CD14-positive monocyte (primary cell): ENCODE measurements around the gene CHN2. TPM values are rescaled to one million over a fixed set of nuclear protein-coding genes. Genes with fewer than 3 reads are reported as not detected.

Experiments used
- DNase-seq, 3 donors: peaks; one replicate each; pipeline ENCODE4 v3.0.0-alpha.2; 2011 to 2022
- H2AFZ ChIP-seq: 2 replicates; pipeline ENCODE4 v1.6.0; 2012; ENCODE audit warnings: mild to moderate bottlenecking, low read depth, low read length, inconsistent platforms; ENCODE audit not compliant: insufficient read depth, poor library complexity, severe bottlenecking
- H3K27ac ChIP-seq, 2 donors: 1 replicate in 1 of 2; 2 replicates in 1 of 2; pipeline ENCODE4 v1.5.1; 2012 to 2013; ENCODE audit warnings: low read length in 2 of 2, control low read depth in 1 of 2, inconsistent platforms in 1 of 2, low read depth in 1 of 2, mild to moderate bottlenecking in 1 of 2
- H3K27me3 ChIP-seq, 2 donors: one replicate each; pipeline versions ENCODE4 v1.6.0 to v1.6.1; 2011 to 2013; ENCODE audit warnings: low read length in 2 of 2; ENCODE audit not compliant: control insufficient read depth in 2 of 2, insufficient read depth in 2 of 2
- H3K36me3 ChIP-seq, 2 donors: replicated peaks in 1 of 2; 1 replicate in 1 of 2; 2 replicates in 1 of 2; pipeline versions ENCODE4 v1.5.1 to v1.6.1; 2012 to 2013; ENCODE audit warnings: low read length in 2 of 2, control low read depth in 1 of 2, inconsistent platforms in 1 of 2, mild to moderate bottlenecking in 1 of 2; ENCODE audit not compliant: insufficient read depth in 2 of 2, control insufficient read depth in 1 of 2
- H3K4me1 ChIP-seq, 2 donors: 1 replicate in 1 of 2; 2 replicates in 1 of 2; pipeline versions ENCODE4 v1.5.1 to v1.6.1; 2012 to 2013; ENCODE audit warnings: low read length in 2 of 2, control low read depth in 1 of 2, inconsistent platforms in 1 of 2, mild to moderate bottlenecking in 1 of 2, moderate library complexity in 1 of 2; ENCODE audit not compliant: insufficient read depth in 2 of 2, control insufficient read depth in 1 of 2
- H3K4me2 ChIP-seq: replicated peaks from 2 replicates; pipeline ENCODE3; 2012; ENCODE audit warnings: low read length, moderate library complexity, mild to moderate bottlenecking; ENCODE audit not compliant: poor library complexity, severe bottlenecking; ENCODE audit errors: extremely low read depth
- H3K4me3 ChIP-seq, 3 experiments: fragments of 200-600 bp in 1 of 3; sonication (generic) in 1 of 3; replicated peaks in 1 of 3; 1 replicate in 2 of 3; 2 replicates in 1 of 3; pipeline ENCODE4 v1.5.1; 2011 to 2013; ENCODE audit warnings: low read length in 3 of 3, mild to moderate bottlenecking in 3 of 3, control low read depth in 2 of 3, low read depth in 2 of 3, inconsistent platforms in 1 of 3, moderate library complexity in 1 of 3
- H3K79me2 ChIP-seq: 2 replicates; pipeline ENCODE4 v1.6.0; 2012; ENCODE audit warnings: mild to moderate bottlenecking, control low read depth, inconsistent platforms, low read length, moderate library complexity; ENCODE audit not compliant: insufficient read depth
- H3K9ac ChIP-seq: 2 replicates; pipeline ENCODE4 v1.6.0; 2017; ENCODE audit warnings: low read length, mild to moderate bottlenecking; ENCODE audit not compliant: insufficient read depth, poor library complexity, severe bottlenecking
- H3K9me3 ChIP-seq, 2 donors: replicated peaks in 1 of 2; 1 replicate in 1 of 2; 2 replicates in 1 of 2; pipeline versions ENCODE4 v1.5.1 to v1.6.1; 2012 to 2013; ENCODE audit warnings: low read length in 2 of 2, control low read depth in 1 of 2; ENCODE audit not compliant: control insufficient read depth in 1 of 2, insufficient read depth in 1 of 2
- H4K20me1 ChIP-seq: 2 replicates; pipeline ENCODE4 v1.6.0; 2012; ENCODE audit warnings: mild to moderate bottlenecking, low read length, control low read depth, moderate library complexity; ENCODE audit not compliant: insufficient read depth
- H3K27ac Mint-ChIP-seq, 7 donors: one replicate each; pipeline ENCODE4 v1.8.0; 2020; ENCODE audit warnings: mild to moderate bottlenecking in 7 of 7, mixed read lengths in 7 of 7, moderate library complexity in 6 of 7, inconsistent platforms in 2 of 7
- H3K27me3 Mint-ChIP-seq, 3 donors: one replicate each; pipeline ENCODE4 v1.8.0; 2021 to 2022; ENCODE audit warnings: low read depth in 3 of 3, mild to moderate bottlenecking in 3 of 3, mixed read lengths in 3 of 3, moderate library complexity in 3 of 3, inconsistent platforms in 1 of 3
- H3K36me3 Mint-ChIP-seq, 2 donors: one replicate each; pipeline ENCODE4 v1.8.0; 2020; ENCODE audit warnings: mixed read lengths in 2 of 2, inconsistent platforms in 1 of 2, mild to moderate bottlenecking in 1 of 2
- H3K4me1 Mint-ChIP-seq: one replicate; pipeline ENCODE4 v1.8.0; 2020; ENCODE audit warnings: mild to moderate bottlenecking, mixed read lengths
- H3K4me3 Mint-ChIP-seq, 2 donors: one replicate each; pipeline ENCODE4 v1.8.0; 2020; ENCODE audit warnings: mild to moderate bottlenecking in 2 of 2, mixed read lengths in 2 of 2, moderate library complexity in 1 of 2
- H3K9me3 Mint-ChIP-seq, 7 donors: one replicate each; pipeline ENCODE4 v1.8.0; 2020 to 2022; ENCODE audit warnings: mixed read lengths in 7 of 7, mild to moderate bottlenecking in 6 of 7, moderate library complexity in 6 of 7, inconsistent platforms in 2 of 7
- WGBS: methylation state at CpG from one replicate; pipeline ENCODE4 v1.1.5; 2013; ENCODE audit warnings: missing lambda C conversion rate; ENCODE audit not compliant: insufficient coverage; 5-methylcytosine and 5-hydroxymethylcytosine counted together
- intact Hi-C, 2 donors: fragments of 100-400 bp; cut with micrococcal nuclease; formaldehyde crosslinking; loops; one replicate each; pipeline versions ENCODE4 v1.15.0 to v1.15.1; 2023
- polyA plus RNA-seq, 3 donors: library from polyadenylated mRNA; depleted of rRNA in 1 of 3; unstranded in 2 of 3; stranded (reverse) in 1 of 3; fragments of 300-500 nt in 2 of 3; fragments of >200 nt in 1 of 3; fragmentation: Illumina TruSeq in 2 of 3; gene quantifications; 1 replicate in 2 of 3; 2 replicates in 1 of 3; pipeline ENCODE4 v1.2.3, GENCODE V29; 2012 to 2021
- TF ChIP-seq, protein P1 (sequence below): fragments of 200-600 bp; IDR thresholded peaks from one replicate; pipeline ENCODE4 v1.8.0; 2022; ENCODE audit warnings: antibody characterized with exemption, mild to moderate bottlenecking

The CHN2 gene
- polyA plus RNA-seq, 3 donors, result 26.6 to 66.5 (median 44.8) TPM

DNA sequence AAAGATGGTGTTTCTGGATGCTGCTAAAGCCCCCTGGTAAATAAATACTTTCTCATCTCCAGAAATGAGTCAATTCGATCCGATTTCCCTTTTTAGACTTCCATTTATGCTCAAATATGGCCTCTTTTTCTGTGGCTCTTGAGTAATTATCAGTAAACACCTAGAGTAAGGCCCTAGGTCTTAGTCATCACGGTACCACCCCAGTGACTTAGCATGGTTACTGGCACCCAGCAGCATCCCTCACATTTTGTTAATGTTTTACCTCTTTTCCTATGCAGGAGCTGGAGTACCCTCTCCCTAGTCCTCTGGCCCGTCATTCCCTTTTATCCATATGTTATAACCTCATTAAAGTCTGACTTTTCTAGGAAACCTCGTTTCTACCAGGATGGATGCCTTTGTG is 19.5 kb downstream of the CHN2 start:
- Histone ChIP-seq H2AFZ (no peak overlapping the region), H4K20me1 (peaks cover 81% of the 10 kb centered on the region), H3K36me3 (peaks cover 3 to 16% of the 10 kb centered on the region in 2 donors), H3K4me2 (no peak overlapping the region), H3K4me3 (no peak overlapping the region), H3K9me3 (no peaks in the 10 kb centered on the region), H3K9ac (no peak overlapping the region), H3K79me2 (no peaks in the 10 kb centered on the region), H3K27me3 (no peaks in the 10 kb centered on the region), H3K27ac (no peak overlapping the region), H3K4me1 (peaks cover 0 to under 1% of the 10 kb centered on the region in 2 donors)
- no peak overlapping the region for H3K4me3 Mint-ChIP-seq
- TF ChIP-seq, protein P1, sequence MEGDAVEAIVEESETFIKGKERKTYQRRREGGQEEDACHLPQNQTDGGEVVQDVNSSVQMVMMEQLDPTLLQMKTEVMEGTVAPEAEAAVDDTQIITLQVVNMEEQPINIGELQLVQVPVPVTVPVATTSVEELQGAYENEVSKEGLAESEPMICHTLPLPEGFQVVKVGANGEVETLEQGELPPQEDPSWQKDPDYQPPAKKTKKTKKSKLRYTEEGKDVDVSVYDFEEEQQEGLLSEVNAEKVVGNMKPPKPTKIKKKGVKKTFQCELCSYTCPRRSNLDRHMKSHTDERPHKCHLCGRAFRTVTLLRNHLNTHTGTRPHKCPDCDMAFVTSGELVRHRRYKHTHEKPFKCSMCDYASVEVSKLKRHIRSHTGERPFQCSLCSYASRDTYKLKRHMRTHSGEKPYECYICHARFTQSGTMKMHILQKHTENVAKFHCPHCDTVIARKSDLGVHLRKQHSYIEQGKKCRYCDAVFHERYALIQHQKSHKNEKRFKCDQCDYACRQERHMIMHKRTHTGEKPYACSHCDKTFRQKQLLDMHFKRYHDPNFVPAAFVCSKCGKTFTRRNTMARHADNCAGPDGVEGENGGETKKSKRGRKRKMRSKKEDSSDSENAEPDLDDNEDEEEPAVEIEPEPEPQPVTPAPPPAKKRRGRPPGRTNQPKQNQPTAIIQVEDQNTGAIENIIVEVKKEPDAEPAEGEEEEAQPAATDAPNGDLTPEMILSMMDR, result no peak
- H3K9me3 Mint-ChIP-seq, result no peaks in the 10 kb centered on the region
- no peak for DNase-seq
- peaks cover 0 to 1% (median 0%) of the 10 kb centered on the region in 3 donors for H3K27me3 Mint-ChIP-seq
- H3K4me1 Mint-ChIP-seq, result peaks cover 7% of the 10 kb centered on the region
- intact Hi-C loops, result no loop called here
- H3K27ac Mint-ChIP-seq, result peak overlapping the region in 1 of 7 donors; percentile 24
- H3K36me3 Mint-ChIP-seq, result peaks cover 27 to 33% of the 10 kb centered on the region in 2 donors
- WGBS, result 93% methylated on average over 3 of the region's 5 CpGs

DNA sequence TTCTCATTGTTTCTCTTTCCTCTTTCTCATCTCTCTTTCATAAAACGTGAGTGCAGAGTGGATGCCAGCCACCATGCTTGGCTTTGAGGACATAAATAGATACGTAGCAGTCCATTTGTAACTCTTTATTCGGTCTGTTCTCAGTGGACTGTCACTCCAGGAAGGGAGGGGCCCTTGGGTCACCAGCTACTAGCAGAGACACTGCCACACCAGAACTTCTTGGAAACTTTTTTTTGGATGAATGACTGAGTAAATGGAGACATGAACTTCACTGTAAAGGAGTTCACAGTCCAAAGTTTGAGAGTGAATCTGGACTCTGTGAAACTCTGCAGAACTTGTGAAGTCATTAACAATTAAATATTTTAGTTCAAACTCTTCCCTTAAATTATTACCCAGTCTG is 20.2 kb downstream of the CHN2 start:
- H3K4me1 Mint-ChIP-seq, result peaks cover 7% of the 10 kb centered on the region
- DNase-seq, result no peak
- peaks cover 0 to 3% (median 0%) of the 10 kb centered on the region in 7 donors for H3K9me3 Mint-ChIP-seq
- H3K27ac ChIP-seq, result no peak overlapping the region
- no peak overlapping the region for H3K4me3 Mint-ChIP-seq
- TF ChIP-seq, protein P1, result no peak
- H3K4me3 ChIP-seq, result no peak overlapping the region
- peaks cover 27 to 31% of the 10 kb centered on the region in 2 donors for H3K36me3 Mint-ChIP-seq
- no peaks in the 10 kb centered on the region for H3K79me2 ChIP-seq
- H3K4me2 ChIP-seq, result no peak overlapping the region
- H3K27me3 ChIP-seq, result no peaks in the 10 kb centered on the region
- peaks cover 0 to 1% (median 0%) of the 10 kb centered on the region in 3 donors for H3K27me3 Mint-ChIP-seq
- no peaks in the 10 kb centered on the region for H3K9me3 ChIP-seq
- H2AFZ ChIP-seq, result no peak overlapping the region
- intact Hi-C loops, result no loop called here
- H3K4me1 ChIP-seq, result no peaks in the 10 kb centered on the region
- H3K27ac Mint-ChIP-seq, result no peak overlapping the region
- no peak overlapping the region for H3K9ac ChIP-seq
- peaks cover 3 to 16% of the 10 kb centered on the region in 2 donors for H3K36me3 ChIP-seq
- peaks cover 74% of the 10 kb centered on the region for H4K20me1 ChIP-seq
- 83% methylated on average over 1 of the region's 3 CpGs for WGBS
